GM03348 (cell line): Measurements from ENCODE around the gene SPDYE18.
A peak's percentile ranks its signal among the peaks of the same experiment; 100 is the strongest.
"Not testable (repeated sequence)": the region's sequence is repeated elsewhere in the genome, so short reads cannot be mapped to it uniquely, and the experiment has no call there.

Source experiments
- DNase-seq: peaks from one replicate; pipeline ENCODE4 v3.0.0; 2012; ENCODE audit warnings: low spot score

Gene SPDYE18

DNA sequence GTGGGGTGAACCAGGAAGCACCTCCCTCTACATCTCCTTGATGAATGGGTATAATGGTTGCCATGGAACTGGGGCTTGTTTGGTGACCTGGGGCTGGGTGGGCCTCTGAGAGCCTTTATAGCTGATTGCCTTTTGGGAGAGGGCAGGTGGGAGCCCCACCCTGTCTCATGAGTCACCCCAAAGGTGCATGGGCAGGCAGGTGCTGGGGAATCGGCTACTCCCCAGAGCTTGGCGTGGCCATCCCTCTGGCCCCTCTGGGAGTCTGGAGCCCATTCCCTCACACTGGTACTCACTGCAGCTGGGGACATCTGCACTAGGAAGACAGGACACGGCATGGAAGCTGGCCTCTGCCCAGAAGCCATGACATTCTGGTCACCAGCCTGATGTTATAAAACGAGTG is at the start of gene SPDYE18:
Gene SPDYE18 (minus strand): TSS at position 2 of the 400 bp plus-strand sequence. CDS start 2,046 bp downstream, outside the sequence.
- DNase-seq, result not testable (repeated sequence)

DNA sequence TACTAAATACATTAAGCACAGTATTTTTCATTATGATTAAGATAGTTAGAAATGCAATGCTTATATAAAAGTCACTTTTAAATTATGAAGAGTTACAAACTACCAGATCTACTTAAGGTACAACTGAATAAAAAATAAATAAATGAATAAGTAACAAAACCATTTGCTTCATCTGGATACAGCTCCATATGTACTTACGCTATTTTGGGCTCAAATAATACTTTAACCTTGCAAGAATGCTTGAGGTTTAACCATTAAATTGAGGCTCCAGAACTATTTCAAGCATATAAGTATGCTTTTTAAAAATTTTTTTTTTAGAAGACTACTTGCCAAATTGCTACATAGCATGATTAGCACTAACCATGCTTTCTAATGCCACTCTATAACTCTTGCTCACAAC is 46.0 kb upstream of the SPDYE18 start:
- DNase-seq, result not testable (repeated sequence)

DNA sequence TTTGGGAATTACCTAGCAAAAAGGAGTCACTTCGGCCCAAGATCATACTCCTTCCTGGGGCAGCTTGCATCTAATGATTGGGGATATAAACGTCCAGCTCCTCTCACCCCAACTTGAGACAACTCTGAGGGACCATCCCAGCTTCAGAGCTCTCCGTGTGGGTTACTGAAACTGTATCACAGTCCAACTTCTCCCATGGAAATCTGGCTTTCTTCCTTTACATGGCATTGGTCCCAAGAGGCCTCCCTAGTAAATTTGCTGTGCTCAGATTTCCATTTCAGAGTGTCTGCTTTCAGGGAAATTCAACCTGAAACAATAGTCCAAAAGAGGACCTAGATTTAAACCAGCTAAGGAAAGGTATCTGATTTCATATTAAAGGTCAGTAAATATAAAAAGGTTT is 45.3 kb upstream of the SPDYE18 start:
- not testable (repeated sequence) for DNase-seq

GRCh38 chr7:77105904-77106303 is 43.5 kb upstream of the SPDYE18 start:
- DNase-seq, result not testable (repeated sequence)

DNA sequence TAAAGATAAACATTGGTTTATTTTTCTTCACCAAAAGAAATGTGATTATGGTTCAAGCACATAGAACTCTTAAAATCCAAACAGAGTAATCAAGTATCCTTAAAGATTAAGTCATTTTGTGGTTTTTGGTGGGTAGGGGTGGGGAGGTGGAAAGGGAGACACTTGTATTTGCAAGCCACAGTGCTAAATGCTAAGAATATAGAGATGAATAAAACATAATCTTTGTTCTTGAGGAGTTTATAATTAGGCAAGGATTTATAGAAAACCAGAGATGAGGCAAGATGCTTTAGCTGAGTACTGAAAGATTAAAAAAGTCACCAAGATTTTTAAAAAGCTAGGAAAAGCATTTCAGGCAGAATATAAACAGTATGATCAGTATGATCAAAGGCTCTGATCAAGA is 40.3 kb upstream of the SPDYE18 start:
- not testable (repeated sequence) for DNase-seq

GRCh38 chr7:77101187-77101586 is 38.8 kb upstream of the SPDYE18 start:
- DNase-seq, result not testable (repeated sequence)

DNA sequence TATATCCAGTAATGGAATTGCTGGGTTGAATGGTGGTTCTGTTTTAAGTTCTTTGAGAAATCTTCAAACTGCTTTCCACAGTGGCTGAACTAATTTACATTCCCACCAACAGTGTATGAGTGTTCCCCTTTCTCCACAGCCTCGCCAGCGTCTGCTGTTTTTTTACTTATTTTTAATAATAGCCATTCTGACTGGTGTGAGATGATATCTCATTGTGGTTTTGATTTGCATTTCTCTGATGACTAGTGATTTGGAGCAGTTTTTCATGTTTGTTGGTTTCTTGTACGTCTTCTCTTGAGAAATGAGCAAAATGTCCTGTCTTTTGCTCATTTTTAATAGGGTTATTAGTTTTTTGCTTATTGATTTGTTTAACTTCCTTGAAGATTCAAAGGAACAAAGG is 38.1 kb upstream of the SPDYE18 start:
- DNase-seq, result not testable (repeated sequence)

DNA sequence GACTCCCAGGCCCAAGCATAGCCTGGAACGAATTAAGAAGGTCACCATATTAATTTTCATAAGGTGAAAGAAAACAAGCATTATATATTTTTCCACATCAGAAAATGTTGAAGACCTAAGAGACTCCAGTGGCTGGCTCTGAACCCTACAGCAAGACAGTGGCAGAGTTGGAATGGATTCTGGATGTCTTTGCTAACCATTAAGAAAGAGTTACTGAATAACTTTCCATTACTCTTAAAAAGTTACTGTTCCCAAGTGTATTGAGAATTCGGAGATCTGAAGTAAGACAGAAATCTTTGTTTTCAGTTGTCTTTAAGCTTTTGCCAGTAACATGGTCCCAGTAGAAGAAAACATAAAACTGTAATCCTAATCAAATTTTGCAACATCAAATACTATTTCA is 29.9 kb upstream of the SPDYE18 start:
- not testable (repeated sequence) for DNase-seq

GRCh38 chr7:77082192-77082591 is 19.8 kb upstream of the SPDYE18 start:
- not testable (repeated sequence) for DNase-seq

- not testable (repeated sequence) for DNase-seq
These were observed 17.9 kb upstream of the SPDYE18 start for GRCh38 chr7:77080236-77080635.

DNA sequence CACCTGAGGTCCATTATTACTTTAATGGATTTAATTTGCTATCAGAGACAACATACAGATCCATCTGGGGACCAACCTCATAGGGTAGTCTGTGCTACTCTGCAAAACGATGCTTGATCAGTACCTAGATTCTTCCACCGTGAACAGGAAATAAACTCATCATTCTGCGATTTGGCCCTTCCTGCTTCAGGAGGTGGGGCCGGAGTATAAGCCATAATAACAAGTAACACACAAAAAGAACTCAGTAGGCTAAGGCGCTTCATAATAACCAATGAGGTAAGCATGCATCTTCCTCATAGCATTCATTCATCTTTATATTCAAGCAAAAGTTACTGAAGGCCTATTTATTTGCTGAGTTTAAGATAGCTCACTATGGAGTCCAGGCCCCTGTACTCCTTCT is 17.3 kb upstream of the SPDYE18 start:
- DNase-seq, result not testable (repeated sequence)

- not testable (repeated sequence) for DNase-seq
These were observed 16.8 kb upstream of the SPDYE18 start for GRCh38 chr7:77079112-77079511.

DNA sequence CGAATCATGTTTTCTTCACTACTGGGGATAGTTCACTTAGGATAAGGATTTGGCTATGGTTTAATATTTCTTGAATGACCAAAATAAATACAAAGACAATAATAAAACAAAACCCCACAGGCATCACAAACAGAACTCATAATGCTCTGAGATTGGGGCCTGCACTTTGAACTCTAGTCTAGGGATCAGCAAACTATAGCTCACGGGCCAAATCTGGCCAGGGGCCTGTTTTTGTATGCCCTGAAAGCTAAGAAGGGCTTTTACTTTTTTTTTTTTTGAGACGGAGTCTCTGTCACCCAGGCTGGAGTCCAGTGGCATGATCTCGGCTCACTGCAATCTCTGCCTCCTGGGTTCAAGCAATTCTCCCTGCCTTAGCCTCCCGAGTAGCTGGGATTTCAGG is 14.7 kb upstream of the SPDYE18 start:
- not testable (repeated sequence) for DNase-seq

DNA sequence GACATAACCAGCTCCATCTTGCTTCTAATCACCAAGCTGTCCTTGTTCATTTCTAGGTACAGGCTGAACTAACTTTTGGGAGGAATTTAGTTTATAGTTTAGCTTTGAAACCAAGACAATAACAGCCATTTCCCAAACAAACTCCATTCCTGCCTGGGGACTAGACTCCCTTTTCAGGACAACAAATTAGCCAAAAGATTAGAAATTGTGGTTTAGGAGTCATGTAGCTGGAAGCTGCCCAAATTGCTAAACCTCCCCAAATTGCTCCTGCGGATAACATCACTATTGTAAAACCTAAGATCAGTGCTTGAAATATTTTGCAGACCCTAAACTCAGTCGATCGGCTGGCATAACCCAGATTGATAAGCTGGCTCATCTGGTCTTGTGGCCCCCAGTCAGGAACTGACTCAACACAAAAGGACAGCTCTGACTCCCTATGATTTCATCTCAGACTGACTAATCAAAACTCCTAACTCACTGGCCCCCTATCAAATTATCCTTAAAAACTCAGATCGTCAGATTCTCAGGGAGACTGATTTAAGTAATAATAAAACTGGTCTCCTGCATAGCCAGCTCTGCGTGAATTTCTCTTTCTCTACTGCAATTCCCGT is 12.5 kb upstream of the SPDYE18 start:
- not testable (repeated sequence) for DNase-seq

GRCh38 chr7:77071108-77071507 is 8.8 kb upstream of the SPDYE18 start:
- DNase-seq, result not testable (repeated sequence)

GRCh38 chr7:77065869-77066268 is 3.5 kb upstream of the SPDYE18 start:
- DNase-seq, result not testable (repeated sequence)

DNA sequence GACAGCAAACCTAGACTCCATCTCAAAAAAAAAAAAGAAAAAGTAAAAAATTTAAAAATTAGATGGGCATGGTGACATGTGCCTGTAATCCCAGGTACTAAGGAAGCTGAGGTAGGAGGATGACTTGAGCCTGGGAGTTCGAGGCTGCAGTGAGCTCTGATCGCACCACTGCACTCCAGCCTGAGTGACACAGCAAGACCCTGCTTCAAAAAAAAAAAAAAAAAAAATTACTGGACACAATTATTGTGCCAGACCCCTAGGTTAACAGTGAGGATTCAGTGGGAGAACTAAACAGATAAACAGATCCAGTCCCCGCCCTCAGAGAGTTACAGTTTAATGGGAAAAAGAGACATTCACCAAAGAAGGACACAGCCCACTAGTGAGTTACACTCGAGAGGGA is 1.4 kb upstream of the SPDYE18 start:
- not testable (repeated sequence) for DNase-seq

DNA sequence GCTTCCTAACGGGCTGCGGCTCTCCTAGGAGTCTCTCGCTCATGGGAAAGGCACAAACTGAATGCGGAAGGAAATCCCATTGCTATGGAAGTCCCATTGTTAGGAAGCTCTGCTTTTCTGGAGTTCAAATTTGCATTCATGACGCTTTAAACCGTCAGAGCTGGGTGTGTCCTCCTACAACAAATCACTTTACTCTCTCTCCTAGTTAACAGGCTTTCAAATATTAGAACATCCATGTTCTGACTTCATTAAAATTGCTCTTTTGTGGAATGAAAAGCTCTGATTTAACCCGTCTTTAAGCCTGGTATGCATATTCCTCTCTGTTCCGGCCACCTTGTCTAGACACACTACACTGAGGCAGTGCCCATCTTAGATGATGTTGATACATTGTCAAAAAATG is 30.1 kb downstream of the SPDYE18 start, which contains the start of gene SPDYE17:
Gene SPDYE17 (minus strand): TSS at position 101 of the 400 bp plus-strand sequence. CDS start 1,791 bp downstream, outside the sequence.
- DNase-seq, result not testable (repeated sequence)

DNA sequence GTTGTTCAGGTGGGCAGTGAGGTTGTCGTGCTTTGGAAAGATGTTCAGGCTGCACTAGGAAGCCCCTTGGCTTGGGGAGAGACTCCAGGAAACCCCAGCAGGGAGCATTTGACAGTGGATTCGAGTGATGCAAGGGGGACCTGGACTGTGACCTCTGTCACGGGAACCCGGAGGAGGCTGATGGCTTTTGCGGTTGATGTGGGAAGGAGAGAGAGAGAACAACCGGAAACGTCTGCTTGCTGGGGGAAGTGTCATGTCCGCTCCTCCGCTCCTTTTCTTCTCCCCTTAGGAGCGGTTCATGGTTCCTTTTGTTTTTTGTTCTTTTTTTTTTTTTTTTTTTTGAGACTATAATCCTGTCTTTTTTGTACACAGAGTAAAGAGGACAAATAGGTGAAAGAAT is 36.0 kb downstream of the SPDYE18 start:
- DNase-seq, result not testable (repeated sequence)

- not testable (repeated sequence) for DNase-seq
These were observed 52.2 kb downstream of the SPDYE18 start for GRCh38 chr7:77010074-77010680.

- peak; percentile 17 for DNase-seq
These were observed 54.4 kb downstream of the SPDYE18 start for GRCh38 chr7:77008000-77008399.

DNA sequence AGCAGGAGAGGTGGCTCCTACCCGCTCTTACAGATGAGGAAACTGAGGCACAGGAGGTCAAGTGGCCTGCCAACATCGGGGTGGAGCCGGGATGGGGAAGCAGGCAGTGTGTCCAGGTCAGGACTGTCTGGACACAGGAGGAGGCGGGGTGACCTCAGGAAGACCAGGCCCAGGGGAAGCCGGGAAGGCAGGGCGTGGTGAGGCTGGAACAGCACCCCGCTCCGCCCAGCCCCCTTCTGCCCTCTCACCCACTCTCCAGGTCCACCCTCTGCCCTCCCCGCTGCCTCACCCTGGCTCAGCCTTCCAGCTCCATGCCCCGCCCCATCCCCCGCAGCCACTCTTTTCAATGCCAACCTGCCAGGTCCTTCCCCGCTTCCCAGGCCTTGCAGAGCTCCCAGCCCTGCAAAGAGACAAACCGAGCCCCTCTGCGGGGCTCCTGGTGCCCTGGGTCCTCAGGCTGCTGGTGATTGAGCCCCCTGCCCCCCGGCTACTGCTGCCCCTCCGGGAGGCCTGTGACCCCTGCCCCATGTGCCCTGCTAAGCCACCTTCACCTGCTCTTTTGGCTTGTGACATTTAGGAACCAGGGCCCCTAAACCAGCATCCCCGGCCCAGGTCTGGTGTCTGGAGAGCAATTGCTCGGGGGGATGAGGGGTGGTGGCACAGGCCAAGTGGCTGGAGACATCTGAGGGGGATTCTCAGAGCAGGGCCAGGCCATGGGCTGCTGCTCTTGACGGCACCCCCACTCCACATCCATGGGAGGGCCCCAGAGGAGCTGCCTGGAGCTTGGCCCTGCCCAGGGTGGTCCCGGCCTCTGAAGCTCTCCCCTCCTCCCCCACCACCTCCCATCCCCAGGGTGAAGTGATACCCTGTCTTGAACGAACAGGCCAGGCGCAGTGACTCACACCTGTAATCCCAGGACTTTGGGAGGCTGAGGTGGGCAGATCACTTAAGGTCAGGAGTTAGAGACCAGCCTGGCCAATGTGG is 55.9 kb downstream of the SPDYE18 start:
- DNase-seq, result not testable (repeated sequence)
